ENCODE results near the gene FAM187B.
A peak's percentile ranks its signal among the peaks of the same experiment; 100 is the strongest.

The FAM187B gene

DNA sequence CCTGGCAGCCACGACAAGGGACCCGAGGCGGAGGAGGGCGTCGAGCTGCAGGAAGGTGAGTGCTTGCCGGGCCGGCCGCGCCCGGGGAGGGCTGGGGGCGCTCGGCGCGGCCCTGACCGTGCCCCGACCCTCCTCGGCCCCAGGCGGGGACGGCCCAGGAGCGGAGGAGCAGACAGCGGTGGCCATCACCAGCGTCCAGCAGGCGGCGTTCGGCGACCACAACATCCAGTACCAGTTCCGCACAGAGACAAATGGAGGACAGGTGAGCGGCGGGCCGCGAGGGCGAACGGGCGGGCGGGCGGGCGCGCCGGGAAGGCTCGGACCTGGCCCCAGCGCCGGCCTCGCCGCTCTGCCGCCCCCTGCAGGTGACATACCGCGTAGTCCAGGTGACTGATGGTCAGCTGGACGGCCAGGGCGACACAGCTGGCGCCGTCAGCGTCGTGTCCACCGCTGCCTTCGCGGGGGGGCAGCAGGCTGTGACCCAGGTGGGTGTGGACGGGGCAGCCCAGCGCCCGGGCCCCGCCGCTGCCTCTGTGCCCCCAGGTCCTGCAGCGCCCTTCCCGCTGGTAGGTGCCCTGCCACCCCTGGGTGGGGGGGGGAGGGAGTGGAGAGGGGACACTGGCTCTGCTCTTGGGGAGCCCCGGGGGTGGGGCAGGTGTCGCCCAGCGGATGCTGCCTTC, 41.0 kb upstream of the FAM187B start:
- no peaks in the 10 kb centered on the region for H3K9me3 ChIP-seq (ENCODE audit: control insufficient read depth, insufficient read depth, low read depth, low read length)
- peaks cover 53 to 68% of the 10 kb centered on the region in 2 experiments for H3K36me3 ChIP-seq (ENCODE audit: control insufficient read depth in 2 of 2, insufficient read depth in 1 of 2, low read length in 2 of 2)
- ChIA-PET CTCF (interaction anchor here (0.5 to 2.5 kb wide), 27 partner anchors 9 to 1142 kb away, joined by 3 to 21 read pairs (median 3); partner anchors contain the start of gene HAMP), POLR2A (interaction anchor here (0.9 to 2.5 kb wide), 4 partner anchors 9 to 471 kb away, joined by 3 to 17 read pairs (median 3); no protein-coding TSS in a partner anchor)
- H3K4me1 ChIP-seq (ENCODE audit: control insufficient read depth, insufficient read depth, low read length), result peaks cover 24% of the 10 kb centered on the region
- peak overlapping the region; percentile 52 for H3K4me3 ChIP-seq (ENCODE audit: low read depth, low read length)
- H3K27ac ChIP-seq (ENCODE audit: extremely low read depth, low read depth, low read length), result peak overlapping the region; percentile 100
- TF ChIP-seq ZBTB11 (tag by site-specific recombination; conservative IDR thresholded peaks at IDR 0.05; ENCODE audit: low read depth) (no peak), ATF2 (tag by site-specific recombination; IDR thresholded peaks at IDR 0.05; ENCODE audit: low read depth) (no peak), ZNF785 (tag by site-specific recombination; IDR thresholded peaks at IDR 0.05) (0 out of 2 replicates have a peak, but pooled peaks have one; percentile 28), ZNF214 (tag by site-specific recombination; IDR thresholded peaks at IDR 0.05; ENCODE audit: borderline replicate concordance) (no peak), ZNF223 (tag by site-specific recombination; IDR thresholded peaks at IDR 0.05) (no peak), MZF1 (tag by site-specific recombination; IDR thresholded peaks at IDR 0.05; ENCODE audit: borderline replicate concordance) (no peak), PBX3 (CRISPR knock-in tag; IDR thresholded peaks at IDR 0.05) (peak; percentile 79), SCRT1 (tag by site-specific recombination; IDR thresholded peaks at IDR 0.05; ENCODE audit: borderline replicate concordance) (no peak), GLI2 (tag by site-specific recombination; IDR thresholded peaks at IDR 0.05; ENCODE audit: borderline replicate concordance, low read depth) (no peak), ZNF48 (tag by site-specific recombination; IDR thresholded peaks at IDR 0.05) (no peak), ZNF670 (tag by site-specific recombination; IDR thresholded peaks at IDR 0.05; ENCODE audit: low read depth) (no peak), YY2 (tag by site-specific recombination; IDR thresholded peaks at IDR 0.05) (0 out of 2 replicates have a peak, but pooled peaks have one; percentile 34), ZNF518A (tag by site-specific recombination; conservative IDR thresholded peaks at IDR 0.05; ENCODE audit: low read depth) (no peak), ZNF423 (tag by site-specific recombination; IDR thresholded peaks at IDR 0.05) (peak; percentile 100), ZNF157 (tag by site-specific recombination; IDR thresholded peaks at IDR 0.05) (no peak), ZBTB48 (tag by site-specific recombination; IDR thresholded peaks at IDR 0.05) (0 out of 2 replicates have a peak, but pooled peaks have one; percentile 27), ZNF138 (tag by site-specific recombination; IDR thresholded peaks at IDR 0.05; ENCODE audit: borderline replicate concordance) (no peak), ZNF354C (tag by site-specific recombination; IDR thresholded peaks at IDR 0.05; ENCODE audit: borderline replicate concordance, low read depth) (no peak), KLF9 (tag by site-specific recombination; IDR thresholded peaks at IDR 0.05; ENCODE audit: low read depth) (peak; percentile 67), ZNF843 (tag by site-specific recombination; IDR thresholded peaks at IDR 0.05) (no peak), ZFP69B (tag by site-specific recombination; IDR thresholded peaks at IDR 0.05) (no peak)
- TF ChIP-seq, protein P1, sequence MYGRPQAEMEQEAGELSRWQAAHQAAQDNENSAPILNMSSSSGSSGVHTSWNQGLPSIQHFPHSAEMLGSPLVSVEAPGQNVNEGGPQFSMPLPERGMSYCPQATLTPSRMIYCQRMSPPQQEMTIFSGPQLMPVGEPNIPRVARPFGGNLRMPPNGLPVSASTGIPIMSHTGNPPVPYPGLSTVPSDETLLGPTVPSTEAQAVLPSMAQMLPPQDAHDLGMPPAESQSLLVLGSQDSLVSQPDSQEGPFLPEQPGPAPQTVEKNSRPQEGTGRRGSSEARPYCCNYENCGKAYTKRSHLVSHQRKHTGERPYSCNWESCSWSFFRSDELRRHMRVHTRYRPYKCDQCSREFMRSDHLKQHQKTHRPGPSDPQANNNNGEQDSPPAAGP (tag by site-specific recombination; IDR thresholded peaks at IDR 0.05), result peak; percentile 90
- TF ChIP-seq, protein P2, sequence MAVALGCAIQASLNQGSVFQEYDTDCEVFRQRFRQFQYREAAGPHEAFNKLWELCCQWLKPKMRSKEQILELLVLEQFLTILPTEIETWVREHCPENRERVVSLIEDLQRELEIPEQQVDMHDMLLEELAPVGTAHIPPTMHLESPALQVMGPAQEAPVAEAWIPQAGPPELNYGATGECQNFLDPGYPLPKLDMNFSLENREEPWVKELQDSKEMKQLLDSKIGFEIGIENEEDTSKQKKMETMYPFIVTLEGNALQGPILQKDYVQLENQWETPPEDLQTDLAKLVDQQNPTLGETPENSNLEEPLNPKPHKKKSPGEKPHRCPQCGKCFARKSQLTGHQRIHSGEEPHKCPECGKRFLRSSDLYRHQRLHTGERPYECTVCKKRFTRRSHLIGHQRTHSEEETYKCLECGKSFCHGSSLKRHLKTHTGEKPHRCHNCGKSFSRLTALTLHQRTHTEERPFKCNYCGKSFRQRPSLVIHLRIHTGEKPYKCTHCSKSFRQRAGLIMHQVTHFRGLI (tag by site-specific recombination; IDR thresholded peaks at IDR 0.05), result no peak
